Astrocyte of the spinal cord (primary cell): ENCODE measurements around the gene SPR.

Source experiments
- DNase-seq: peaks from one replicate; pipeline ENCODE4 v3.0.0; 2011; ENCODE audit warnings: low read depth, low spot score
- H3K4me3 ChIP-seq: 2 replicates; pipeline ENCODE4 v1.5.1; 2011; ENCODE audit warnings: low read depth, mild to moderate bottlenecking, low read length, moderate library complexity
- in situ Hi-C: cut with HindIII; loops from 2 replicates; pipeline ENCODE4 v1.10.0; 2017; ENCODE audit warnings: low sequenced_read_pairs
- TF ChIP-seq, protein P1 (sequence below): IDR thresholded peaks from 2 replicates; pipeline ENCODE4 v1.5.1; 2012; ENCODE audit warnings: low read depth, mild to moderate bottlenecking, low read length, inconsistent platforms

Gene SPR

DNA sequence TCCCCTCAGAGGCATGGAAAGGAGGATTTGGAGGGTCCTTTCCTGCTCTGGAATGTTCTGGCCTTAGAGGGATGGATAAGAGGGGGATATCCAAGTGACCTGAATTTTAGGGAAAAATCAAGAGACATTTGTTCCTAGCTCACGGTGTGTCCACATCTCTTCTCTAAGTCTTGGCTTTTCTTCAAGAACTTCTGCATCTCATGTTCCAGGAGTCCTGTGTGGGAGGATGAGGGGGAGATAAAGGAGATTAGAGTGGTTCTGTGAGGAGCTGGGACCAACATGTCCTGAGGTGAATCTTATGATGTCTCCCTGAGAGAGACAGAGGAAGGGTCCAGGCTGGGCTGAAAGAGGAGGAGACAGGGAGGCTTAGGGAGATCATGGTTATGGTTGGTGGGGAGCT, 41.8 kb downstream of the SPR start:
- no peak overlapping the region for H3K4me3 ChIP-seq
- TF ChIP-seq, protein P1, sequence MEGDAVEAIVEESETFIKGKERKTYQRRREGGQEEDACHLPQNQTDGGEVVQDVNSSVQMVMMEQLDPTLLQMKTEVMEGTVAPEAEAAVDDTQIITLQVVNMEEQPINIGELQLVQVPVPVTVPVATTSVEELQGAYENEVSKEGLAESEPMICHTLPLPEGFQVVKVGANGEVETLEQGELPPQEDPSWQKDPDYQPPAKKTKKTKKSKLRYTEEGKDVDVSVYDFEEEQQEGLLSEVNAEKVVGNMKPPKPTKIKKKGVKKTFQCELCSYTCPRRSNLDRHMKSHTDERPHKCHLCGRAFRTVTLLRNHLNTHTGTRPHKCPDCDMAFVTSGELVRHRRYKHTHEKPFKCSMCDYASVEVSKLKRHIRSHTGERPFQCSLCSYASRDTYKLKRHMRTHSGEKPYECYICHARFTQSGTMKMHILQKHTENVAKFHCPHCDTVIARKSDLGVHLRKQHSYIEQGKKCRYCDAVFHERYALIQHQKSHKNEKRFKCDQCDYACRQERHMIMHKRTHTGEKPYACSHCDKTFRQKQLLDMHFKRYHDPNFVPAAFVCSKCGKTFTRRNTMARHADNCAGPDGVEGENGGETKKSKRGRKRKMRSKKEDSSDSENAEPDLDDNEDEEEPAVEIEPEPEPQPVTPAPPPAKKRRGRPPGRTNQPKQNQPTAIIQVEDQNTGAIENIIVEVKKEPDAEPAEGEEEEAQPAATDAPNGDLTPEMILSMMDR: no peak
- in situ Hi-C loops: no loop called here
- DNase-seq: no peak

DNA sequence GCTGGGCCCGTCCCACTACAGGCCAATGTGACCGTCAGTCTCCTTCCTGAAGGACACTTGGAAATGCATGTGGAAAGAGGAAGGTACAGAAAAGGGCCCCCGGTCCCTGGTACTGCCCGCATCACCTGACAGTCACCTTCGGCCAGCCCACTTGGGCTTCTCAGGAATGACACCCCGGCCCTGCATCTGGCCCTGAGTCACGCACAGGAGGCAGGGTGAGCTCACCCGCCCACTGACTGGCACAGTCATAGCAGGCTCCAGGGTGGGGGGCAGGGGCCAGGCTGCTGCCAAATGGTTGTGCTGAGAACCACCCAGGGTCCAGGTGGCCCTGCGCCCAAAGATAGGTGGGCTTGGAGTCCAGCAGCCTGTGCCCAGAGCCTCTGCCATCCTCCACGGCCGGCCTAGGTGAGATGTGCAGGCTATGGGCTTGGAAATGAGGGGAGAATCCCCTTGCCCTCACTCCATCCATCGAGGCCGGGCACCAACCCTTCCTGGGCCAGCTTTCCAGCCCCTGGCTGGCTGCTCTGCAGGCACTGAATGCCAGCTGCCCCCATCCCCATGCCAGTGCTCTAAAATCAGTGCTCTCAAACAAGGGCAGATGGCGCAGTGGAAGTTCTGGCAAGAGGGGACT, 44.2 kb downstream of the SPR start:
- H3K4me3 ChIP-seq: no peak overlapping the region
- in situ Hi-C loops: no loop called here
- DNase-seq: no peak

DNA sequence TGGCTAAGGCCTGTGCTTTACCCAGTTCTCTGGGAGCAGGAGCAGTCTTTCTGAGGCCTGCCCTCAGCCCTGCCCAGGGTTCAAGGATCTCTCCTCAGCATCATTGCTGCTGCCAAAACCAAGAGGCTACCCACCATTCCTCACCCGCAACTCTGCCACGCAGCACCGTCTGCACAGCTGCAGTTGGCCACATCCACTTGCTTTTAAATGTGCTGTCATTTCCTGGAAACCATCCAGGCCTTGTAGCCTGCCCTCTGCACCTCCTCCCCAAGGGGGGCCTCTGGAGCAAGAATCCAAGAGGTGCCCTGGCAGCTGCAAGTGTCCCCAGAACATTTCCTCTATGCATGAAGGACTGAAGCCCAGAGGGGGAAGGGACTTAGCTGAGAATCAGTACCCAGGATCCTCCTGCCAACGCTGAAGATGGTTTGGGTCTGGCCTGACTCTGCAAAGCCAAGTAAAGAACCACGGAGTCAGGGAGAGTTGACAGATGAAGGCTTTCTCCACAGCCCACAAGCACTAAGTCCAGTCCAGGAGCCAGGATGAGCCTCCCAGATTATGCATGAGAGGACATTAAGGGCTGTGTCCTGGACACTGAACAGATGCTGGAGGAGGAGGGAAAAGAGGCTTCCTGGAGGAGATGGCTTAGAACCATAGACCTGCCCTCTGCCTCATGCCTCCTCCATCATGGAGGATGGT, 45.0 kb downstream of the SPR start:
- DNase-seq: no peak
- TF ChIP-seq, protein P1: no peak
- H3K4me3 ChIP-seq: no peak overlapping the region
- in situ Hi-C loops: no loop called here

More for the DNA sequence above, 44.2 kb downstream of the SPR start:
- TF ChIP-seq, protein P1: no peak

DNA sequence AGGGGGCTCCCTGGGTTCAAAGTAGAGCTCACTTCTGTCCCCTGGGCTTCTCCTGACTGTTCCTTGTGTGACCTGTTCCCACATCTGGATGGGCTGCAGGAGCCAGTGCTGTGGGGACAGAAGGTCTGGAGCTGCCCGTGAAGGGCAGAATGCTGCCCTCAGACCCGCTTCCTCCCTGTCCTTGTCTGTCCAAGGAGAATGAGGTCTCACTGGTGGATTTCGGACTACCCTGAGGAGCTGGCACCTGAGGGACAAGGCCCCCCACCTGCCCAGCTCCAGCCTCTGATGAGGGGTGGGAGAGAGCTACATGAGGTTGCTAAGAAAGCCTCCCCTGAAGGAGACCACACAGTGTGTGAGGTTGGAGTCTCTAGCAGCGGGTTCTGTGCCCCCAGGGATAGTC, 45.6 kb downstream of the SPR start:
- TF ChIP-seq, protein P1: no peak
- no peak for DNase-seq
- in situ Hi-C loops: no loop called here
- no peak overlapping the region for H3K4me3 ChIP-seq

DNA sequence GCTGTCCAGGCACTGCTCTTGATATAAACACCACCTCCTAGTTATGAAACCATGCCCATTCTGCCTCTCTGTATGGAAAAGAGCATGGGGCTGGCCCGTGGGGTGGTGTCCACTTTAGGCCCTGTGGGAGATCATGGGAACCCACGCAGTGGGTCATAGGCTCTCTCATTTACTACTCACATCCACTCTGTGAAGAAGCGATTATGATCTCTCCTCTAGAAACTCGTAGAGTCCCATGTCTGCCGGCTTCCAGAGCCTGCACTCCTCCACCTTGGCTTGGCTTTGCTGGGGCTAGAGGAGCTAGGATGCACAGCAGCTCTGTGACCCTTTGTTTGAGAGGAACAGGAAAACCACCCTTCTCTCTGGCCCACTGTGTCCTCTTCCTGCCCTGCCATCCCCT, 46.0 kb downstream of the SPR start:
- in situ Hi-C loops: no loop called here
- no peak for DNase-seq
- TF ChIP-seq, protein P1: no peak
- H3K4me3 ChIP-seq: no peak overlapping the region

DNA sequence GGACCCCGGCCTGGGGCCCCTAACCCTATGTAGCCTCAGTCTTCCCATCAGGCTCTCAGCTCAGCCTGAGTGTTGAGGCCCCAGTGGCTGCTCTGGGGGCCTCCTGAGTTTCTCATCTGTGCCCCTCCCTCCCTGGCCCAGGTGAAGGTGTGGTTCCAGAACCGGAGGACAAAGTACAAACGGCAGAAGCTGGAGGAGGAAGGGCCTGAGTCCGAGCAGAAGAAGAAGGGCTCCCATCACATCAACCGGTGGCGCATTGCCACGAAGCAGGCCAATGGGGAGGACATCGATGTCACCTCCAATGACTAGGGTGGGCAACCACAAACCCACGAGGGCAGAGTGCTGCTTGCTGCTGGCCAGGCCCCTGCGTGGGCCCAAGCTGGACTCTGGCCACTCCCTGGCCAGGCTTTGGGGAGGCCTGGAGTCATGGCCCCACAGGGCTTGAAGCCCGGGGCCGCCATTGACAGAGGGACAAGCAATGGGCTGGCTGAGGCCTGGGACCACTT, 46.5 kb downstream of the SPR start:
- DNase-seq: no peak
- in situ Hi-C loops: no loop called here
- H3K4me3 ChIP-seq: no peak overlapping the region
- TF ChIP-seq, protein P1: no peak
